ENCODE results near the gene CHDH.

CHDH gene

DNA sequence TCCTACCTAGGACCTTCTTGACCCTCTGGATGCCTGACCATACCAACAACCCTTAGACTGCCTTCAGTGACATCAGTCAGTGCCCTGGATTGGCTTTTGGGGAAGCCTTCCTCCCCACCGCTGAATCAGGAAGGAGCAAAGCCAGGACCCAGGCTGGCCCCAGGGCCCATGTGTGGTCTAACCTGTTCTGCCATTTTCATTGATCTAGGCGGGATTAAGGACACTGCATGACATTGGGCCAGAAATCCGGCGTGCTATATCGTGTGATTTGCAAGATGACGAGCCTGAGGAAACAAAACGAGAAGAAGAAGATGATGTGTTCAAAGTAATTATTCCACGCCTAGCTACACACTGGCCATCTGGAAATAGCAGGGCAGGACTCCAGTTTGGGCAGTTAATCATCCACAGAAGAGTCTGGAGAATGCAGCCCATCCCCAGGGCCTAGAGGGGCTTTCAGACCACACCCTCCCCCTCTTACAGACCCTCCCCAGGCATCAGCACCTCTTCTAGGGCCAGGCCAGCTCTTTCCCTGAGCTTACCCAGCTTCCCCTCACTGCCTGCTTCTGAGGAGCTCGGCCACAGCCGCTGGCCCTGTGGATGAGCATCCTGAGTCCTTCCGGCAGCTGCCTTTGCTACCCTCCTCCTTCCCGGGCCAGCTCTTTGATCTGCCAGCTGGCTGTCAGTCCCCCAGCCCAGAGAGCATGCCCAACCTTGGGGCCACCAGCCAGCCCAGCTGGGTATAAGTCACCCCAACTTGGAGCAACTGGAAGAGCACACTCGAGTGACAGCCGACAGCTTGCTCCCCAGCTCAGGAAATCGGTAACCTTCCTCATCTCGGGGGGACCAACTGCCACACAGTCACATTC is 45.9 kb downstream of the CHDH start:
- Mint-ChIP-seq H3K4me3 (no peak overlapping the region), H3K36me3 (no peaks in the 10 kb centered on the region), H3K27ac (no peak overlapping the region), H3K4me1 (ENCODE audit: low read depth) (no peaks in the 10 kb centered on the region), H3K9me3 (ENCODE audit: low read depth) (no peaks in the 10 kb centered on the region), H3K27me3 (no peaks in the 10 kb centered on the region)

DNA sequence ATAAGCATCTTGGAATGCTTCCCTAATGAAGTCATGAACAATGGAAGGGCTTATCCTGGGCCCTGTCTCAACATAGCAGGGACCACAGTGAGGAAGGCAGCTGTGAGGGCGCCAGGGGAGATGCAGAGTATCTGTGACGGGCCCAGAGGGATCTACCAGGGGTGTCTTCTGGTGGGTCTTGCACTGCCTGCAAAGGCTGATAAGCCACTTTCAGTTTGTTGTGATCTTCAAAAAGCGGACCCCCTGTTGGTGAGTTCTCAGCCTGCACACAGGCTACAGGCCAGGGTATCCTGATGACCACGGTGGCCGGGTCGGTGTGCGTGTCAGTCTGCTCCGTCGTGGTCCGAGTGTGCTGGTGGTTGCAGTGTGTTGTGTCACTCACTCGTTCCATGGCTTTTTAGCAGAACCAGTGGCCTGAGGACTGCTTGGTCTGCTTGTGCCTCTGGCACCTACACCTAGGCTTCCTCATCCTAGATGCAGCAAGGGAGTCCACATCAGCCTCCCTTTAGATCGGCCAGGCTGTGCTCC is 46.8 kb downstream of the CHDH start:
- H3K27ac Mint-ChIP-seq: no peak overlapping the region
- H3K9me3 Mint-ChIP-seq (ENCODE audit: low read depth): no peaks in the 10 kb centered on the region
- no peak overlapping the region for H3K4me3 Mint-ChIP-seq
- peaks cover 2% of the 10 kb centered on the region for H3K27me3 Mint-ChIP-seq
- H3K4me1 Mint-ChIP-seq (ENCODE audit: low read depth): no peaks in the 10 kb centered on the region
- no peaks in the 10 kb centered on the region for H3K36me3 Mint-ChIP-seq

DNA sequence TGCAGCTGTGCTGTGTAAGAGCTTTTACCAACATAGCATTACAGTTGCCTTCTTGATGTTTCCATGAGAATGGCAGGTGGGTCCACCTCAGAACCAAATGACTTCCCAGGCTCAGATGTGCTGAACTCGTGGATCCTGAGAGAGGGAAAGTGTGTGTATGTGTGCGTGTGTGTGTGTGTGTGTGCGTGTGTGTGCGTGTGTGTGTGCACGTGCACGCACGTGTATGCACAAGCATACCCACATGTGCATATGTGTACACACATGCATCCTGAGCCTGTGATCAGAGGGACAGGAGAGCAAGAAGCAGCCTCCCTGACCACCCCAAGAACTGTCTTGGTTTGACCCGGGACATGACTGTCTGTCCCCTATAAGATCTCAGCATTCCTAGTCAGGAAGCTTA is 48.1 kb downstream of the CHDH start:
- peaks cover 2% of the 10 kb centered on the region for H3K27me3 Mint-ChIP-seq
- H3K36me3 Mint-ChIP-seq: no peaks in the 10 kb centered on the region
- no peaks in the 10 kb centered on the region for H3K9me3 Mint-ChIP-seq (ENCODE audit: low read depth)
- H3K4me1 Mint-ChIP-seq (ENCODE audit: low read depth): no peaks in the 10 kb centered on the region
- H3K4me3 Mint-ChIP-seq: no peak overlapping the region
- no peak overlapping the region for H3K27ac Mint-ChIP-seq

DNA sequence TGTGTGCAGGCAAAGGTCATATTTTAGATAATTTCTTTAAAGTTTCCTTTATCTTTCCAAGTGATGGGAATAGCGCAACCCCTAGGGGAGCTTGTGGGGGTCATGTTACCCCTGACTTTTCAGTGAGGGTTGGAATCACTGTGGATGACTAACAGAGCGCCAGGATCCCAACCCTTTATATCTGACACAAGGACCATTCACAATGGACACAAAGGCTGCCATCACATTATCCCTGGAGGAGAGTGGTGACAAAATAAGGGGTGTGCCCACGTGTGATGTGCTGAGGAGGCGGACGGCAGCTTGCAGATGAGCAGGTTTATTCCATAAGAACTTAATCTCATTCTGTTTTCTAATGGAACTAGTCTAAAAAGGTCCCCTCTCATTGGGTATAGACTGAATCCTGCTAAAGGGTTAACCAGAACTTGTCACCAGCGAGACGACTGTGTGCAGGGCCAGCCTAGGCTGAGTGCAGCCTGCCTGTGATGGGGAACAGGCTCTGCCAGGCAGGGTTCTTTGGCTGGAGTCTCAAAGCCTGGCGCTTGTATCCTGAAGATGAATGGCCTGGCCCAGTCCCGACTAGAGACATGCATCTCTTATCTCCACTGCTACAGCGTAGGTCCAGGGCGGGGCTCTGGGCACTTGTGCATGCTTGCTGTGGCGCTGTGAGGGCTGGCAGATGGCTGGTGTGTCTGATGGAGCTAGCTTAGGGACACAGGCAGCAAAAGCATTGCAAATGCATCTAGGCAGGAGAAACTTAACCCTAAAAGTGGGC is 50.2 kb downstream of the CHDH start:
- no peaks in the 10 kb centered on the region for H3K4me1 Mint-ChIP-seq (ENCODE audit: low read depth)
- no peak overlapping the region for H3K4me3 Mint-ChIP-seq
- H3K36me3 Mint-ChIP-seq: no peaks in the 10 kb centered on the region
- H3K9me3 Mint-ChIP-seq (ENCODE audit: low read depth): no peaks in the 10 kb centered on the region
- peaks cover 2% of the 10 kb centered on the region for H3K27me3 Mint-ChIP-seq
- H3K27ac Mint-ChIP-seq: no peak overlapping the region

DNA sequence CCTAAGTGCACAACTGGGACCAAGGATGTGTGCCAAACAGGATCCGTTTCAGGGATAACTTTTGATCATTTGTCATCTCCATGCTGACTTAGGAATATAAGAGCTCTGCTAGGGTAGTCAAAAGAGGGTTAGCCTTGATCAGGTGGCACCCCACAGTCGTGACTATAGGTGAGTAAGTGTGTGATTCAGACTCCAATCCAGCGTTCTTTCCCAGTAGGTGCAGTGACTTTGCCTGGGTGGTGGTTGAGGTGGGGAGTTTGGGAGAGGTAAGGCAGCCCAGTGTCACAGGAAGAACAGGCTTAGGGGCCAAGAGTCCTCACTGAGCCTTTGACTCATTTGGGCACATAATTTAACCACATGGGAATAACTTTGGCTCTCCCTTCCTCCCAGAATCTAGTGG is 51.0 kb downstream of the CHDH start:
- H3K9me3 Mint-ChIP-seq (ENCODE audit: low read depth): no peaks in the 10 kb centered on the region
- H3K4me1 Mint-ChIP-seq (ENCODE audit: low read depth): no peaks in the 10 kb centered on the region
- H3K4me3 Mint-ChIP-seq: no peak overlapping the region
- no peaks in the 10 kb centered on the region for H3K36me3 Mint-ChIP-seq
- H3K27me3 Mint-ChIP-seq: peaks cover 2% of the 10 kb centered on the region
- H3K27ac Mint-ChIP-seq: no peak overlapping the region

DNA sequence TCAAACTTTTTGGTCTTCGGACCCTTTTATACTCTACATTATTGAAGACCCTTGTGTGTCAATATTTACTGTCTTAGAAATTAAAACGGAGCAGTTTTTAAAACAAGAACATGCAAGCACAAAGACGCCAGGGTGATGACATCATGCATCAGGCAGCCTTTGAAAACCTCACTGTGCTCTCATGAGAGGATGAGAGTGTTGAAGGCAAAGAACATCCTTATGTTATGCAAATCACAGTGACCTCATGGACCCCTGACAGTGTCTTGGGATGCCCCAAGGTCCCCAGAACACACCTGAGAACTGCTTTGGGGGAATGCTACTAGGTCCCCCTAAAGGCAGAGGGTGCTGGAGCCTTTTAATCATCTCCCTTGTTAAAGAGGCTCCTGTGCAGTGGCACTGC is 51.6 kb downstream of the CHDH start:
- H3K4me3 Mint-ChIP-seq: no peak overlapping the region
- no peak overlapping the region for H3K27ac Mint-ChIP-seq
- H3K27me3 Mint-ChIP-seq: peaks cover 7% of the 10 kb centered on the region
- no peaks in the 10 kb centered on the region for H3K36me3 Mint-ChIP-seq
- no peaks in the 10 kb centered on the region for H3K9me3 Mint-ChIP-seq (ENCODE audit: low read depth)
- H3K4me1 Mint-ChIP-seq (ENCODE audit: low read depth): no peaks in the 10 kb centered on the region

DNA sequence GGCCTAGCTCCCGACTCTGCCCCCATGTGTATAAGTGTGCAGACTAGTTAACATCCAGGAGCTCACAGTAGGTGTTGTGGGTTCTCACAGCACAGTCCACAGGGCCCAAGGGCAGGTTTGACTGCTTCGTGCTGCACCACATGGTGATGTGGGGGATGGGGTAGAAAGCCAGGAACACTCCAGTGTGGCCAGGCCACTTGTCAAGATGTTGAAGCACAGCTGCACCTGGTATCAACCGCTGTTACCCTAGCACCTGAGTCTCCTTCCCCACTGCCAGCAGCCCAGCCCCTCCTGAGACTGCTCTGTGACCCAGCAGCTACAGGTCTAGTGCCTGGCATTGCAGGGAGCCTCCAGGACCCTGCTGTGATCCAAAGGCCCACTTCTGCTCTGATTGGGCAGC is 53.4 kb downstream of the CHDH start:
- no peaks in the 10 kb centered on the region for H3K36me3 Mint-ChIP-seq
- peaks cover 8% of the 10 kb centered on the region for H3K27me3 Mint-ChIP-seq
- no peak overlapping the region for H3K4me3 Mint-ChIP-seq
- H3K9me3 Mint-ChIP-seq (ENCODE audit: low read depth): no peaks in the 10 kb centered on the region
- H3K27ac Mint-ChIP-seq: no peak overlapping the region
- H3K4me1 Mint-ChIP-seq (ENCODE audit: low read depth): no peaks in the 10 kb centered on the region

GRCh38 chr3:53791317-53791716 is 54.9 kb downstream of the CHDH start:
- peaks cover 8% of the 10 kb centered on the region for H3K27me3 Mint-ChIP-seq
- no peak overlapping the region for H3K4me3 Mint-ChIP-seq
- H3K36me3 Mint-ChIP-seq: no peaks in the 10 kb centered on the region
- H3K4me1 Mint-ChIP-seq (ENCODE audit: low read depth): no peaks in the 10 kb centered on the region
- no peaks in the 10 kb centered on the region for H3K9me3 Mint-ChIP-seq (ENCODE audit: low read depth)
- H3K27ac Mint-ChIP-seq: no peak overlapping the region

GRCh38 chr3:53790470-53790869 is 55.7 kb downstream of the CHDH start:
- peaks cover 8% of the 10 kb centered on the region for H3K27me3 Mint-ChIP-seq
- H3K27ac Mint-ChIP-seq: no peak overlapping the region
- H3K9me3 Mint-ChIP-seq (ENCODE audit: low read depth): no peaks in the 10 kb centered on the region
- H3K4me3 Mint-ChIP-seq: no peak overlapping the region
- no peaks in the 10 kb centered on the region for H3K4me1 Mint-ChIP-seq (ENCODE audit: low read depth)
- H3K36me3 Mint-ChIP-seq: no peaks in the 10 kb centered on the region

- no peak overlapping the region for H3K4me3 Mint-ChIP-seq
- H3K4me1 Mint-ChIP-seq (ENCODE audit: low read depth): no peaks in the 10 kb centered on the region
- H3K36me3 Mint-ChIP-seq: no peaks in the 10 kb centered on the region
- peaks cover 6% of the 10 kb centered on the region for H3K27me3 Mint-ChIP-seq
- H3K9me3 Mint-ChIP-seq (ENCODE audit: low read depth): no peaks in the 10 kb centered on the region
- no peak overlapping the region for H3K27ac Mint-ChIP-seq
Observed at GRCh38 chr3:53789459-53789858, 56.8 kb downstream of the CHDH start.

GRCh38 chr3:53788038-53788437 is 58.2 kb downstream of the CHDH start:
- no peaks in the 10 kb centered on the region for H3K36me3 Mint-ChIP-seq
- no peaks in the 10 kb centered on the region for H3K4me1 Mint-ChIP-seq (ENCODE audit: low read depth)
- peaks cover 6% of the 10 kb centered on the region for H3K27me3 Mint-ChIP-seq
- no peak overlapping the region for H3K27ac Mint-ChIP-seq
- H3K4me3 Mint-ChIP-seq: no peak overlapping the region
- H3K9me3 Mint-ChIP-seq (ENCODE audit: low read depth): no peaks in the 10 kb centered on the region

- Mint-ChIP-seq H3K27me3 (peaks cover 6% of the 10 kb centered on the region), H3K9me3 (ENCODE audit: low read depth) (no peaks in the 10 kb centered on the region), H3K4me3 (no peak overlapping the region), H3K4me1 (ENCODE audit: low read depth) (no peaks in the 10 kb centered on the region), H3K27ac (no peak overlapping the region), H3K36me3 (no peaks in the 10 kb centered on the region)
Observed at GRCh38 chr3:53787016-53787415, 59.2 kb downstream of the CHDH start.

GRCh38 chr3:53780806-53781205 is 65.4 kb downstream of the CHDH start:
- H3K4me3 Mint-ChIP-seq: no peak overlapping the region
- H3K4me1 Mint-ChIP-seq (ENCODE audit: low read depth): no peaks in the 10 kb centered on the region
- no peaks in the 10 kb centered on the region for H3K27me3 Mint-ChIP-seq
- H3K9me3 Mint-ChIP-seq (ENCODE audit: low read depth): no peaks in the 10 kb centered on the region
- no peaks in the 10 kb centered on the region for H3K36me3 Mint-ChIP-seq
- no peak overlapping the region for H3K27ac Mint-ChIP-seq

DNA sequence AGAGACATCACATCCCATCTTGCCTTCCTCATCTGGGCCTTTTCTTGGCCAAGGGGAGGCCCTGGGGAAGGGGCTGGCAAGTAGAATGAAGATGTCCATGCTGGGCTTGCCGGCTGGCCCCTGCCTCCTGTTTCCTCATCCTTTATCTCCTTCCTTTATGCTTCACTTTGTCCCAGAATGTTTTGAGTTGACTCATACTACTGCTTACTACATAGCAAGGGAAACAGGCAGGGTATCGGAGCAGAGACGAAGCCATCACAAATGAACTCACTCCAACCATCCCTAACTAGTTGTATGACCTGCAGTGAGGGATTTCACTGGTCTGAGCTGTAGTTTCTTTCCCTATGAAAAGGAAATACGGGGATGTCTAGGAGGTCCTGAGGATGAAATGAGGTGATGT is 66.0 kb downstream of the CHDH start:
- no peaks in the 10 kb centered on the region for H3K27me3 Mint-ChIP-seq
- no peak overlapping the region for H3K4me3 Mint-ChIP-seq
- H3K27ac Mint-ChIP-seq: no peak overlapping the region
- H3K4me1 Mint-ChIP-seq (ENCODE audit: low read depth): no peaks in the 10 kb centered on the region
- no peaks in the 10 kb centered on the region for H3K9me3 Mint-ChIP-seq (ENCODE audit: low read depth)
- no peaks in the 10 kb centered on the region for H3K36me3 Mint-ChIP-seq

- Mint-ChIP-seq H3K9me3 (ENCODE audit: low read depth) (no peaks in the 10 kb centered on the region), H3K27me3 (no peaks in the 10 kb centered on the region), H3K4me1 (ENCODE audit: low read depth) (no peaks in the 10 kb centered on the region), H3K27ac (no peak overlapping the region), H3K4me3 (no peak overlapping the region), H3K36me3 (no peaks in the 10 kb centered on the region)
Observed at GRCh38 chr3:53778153-53778552, 68.1 kb downstream of the CHDH start.

Measured in activated naive CD8-positive, alpha-beta T cell (primary cell).